Midbrain (tissue), 1 donor: ENCODE data around the gene DEGS2.

ENCODE experiments used
- DNase-seq: peaks from one replicate; lab custom pipeline; 2025; lab: John Stamatoyannopoulos, UW

Gene DEGS2

GRCh38 chr14:100148837-100149731 lies 10.4 kb downstream of the DEGS2 start:
- no peak for DNase-seq

- no peak for DNase-seq
Observed at GRCh38 chr14:100147691-100148464, 11.6 kb downstream of the DEGS2 start.

- no peak for DNase-seq
Observed at GRCh38 chr14:100147181-100147631, 12.2 kb downstream of the DEGS2 start.

- no peak for DNase-seq
Observed at GRCh38 chr14:100146531-100147091, 12.8 kb downstream of the DEGS2 start.

GRCh38 chr14:100145682-100146464 lies 13.6 kb downstream of the DEGS2 start:
- no peak for DNase-seq

GRCh38 chr14:100144996-100145646 lies 14.3 kb downstream of the DEGS2 start:
- no peak for DNase-seq

GRCh38 chr14:100144645-100144995 lies 14.8 kb downstream of the DEGS2 start:
- DNase-seq, result no peak

- DNase-seq, result no peak
Observed at GRCh38 chr14:100143934-100144333, 15.5 kb downstream of the DEGS2 start.

GRCh38 chr14:100143523-100143922 lies 15.9 kb downstream of the DEGS2 start:
- DNase-seq, result no peak

GRCh38 chr14:100142073-100143040 lies 17.1 kb downstream of the DEGS2 start:
- no peak for DNase-seq

- DNase-seq, result no peak
Observed at GRCh38 chr14:100141098-100141497, 18.3 kb downstream of the DEGS2 start.

GRCh38 chr14:100140452-100141078 lies 18.9 kb downstream of the DEGS2 start:
- DNase-seq, result no peak

- DNase-seq, result no peak
Observed at GRCh38 chr14:100138955-100139354, 20.5 kb downstream of the DEGS2 start.

- DNase-seq, result no peak
Observed at GRCh38 chr14:100138082-100138787, 21.2 kb downstream of the DEGS2 start.

GRCh38 chr14:100137173-100137572 lies 22.3 kb downstream of the DEGS2 start:
- no peak for DNase-seq

- DNase-seq, result no peak
Observed at GRCh38 chr14:100135784-100136183, 23.7 kb downstream of the DEGS2 start.

- DNase-seq, result no peak
Observed at GRCh38 chr14:100135073-100135472, 24.4 kb downstream of the DEGS2 start.

GRCh38 chr14:100134586-100134985 lies 24.9 kb downstream of the DEGS2 start:
- no peak for DNase-seq

GRCh38 chr14:100132903-100133510 lies 26.4 kb downstream of the DEGS2 start:
- no peak for DNase-seq
